Right ventricle myocardium superior (tissue), 1 donor: ENCODE measurements around the gene C11orf71. TPM values are rescaled to one million over a fixed set of nuclear protein-coding genes. Genes with fewer than 3 reads are reported as not detected.

Experiments used
- ATAC-seq: fragments of 200-7000 bp; cut with Tn5 transposase; one replicate; pipeline ENCODE4 v1.9.1; 2020; ENCODE audit warnings: mild to moderate bottlenecking; ENCODE audit not compliant: poor library complexity
- DNase-seq: peaks from one replicate; pipeline ENCODE4 v3.0.0-alpha.2; 2020
- intact Hi-C: fragments of 100-400 bp; cut with DNase I; formaldehyde crosslinking; loops from one replicate; pipeline ENCODE4 v1.11.2; 2022
- total RNA-seq: library from RNA; stranded (reverse); fragmentation: NEBNext Ultra II Directional; extraction: Animal tissue kit (Norgen Biotek cat#: 25700); gene quantifications from one replicate; pipeline ENCODE4 v1.2.1, GENCODE V29; 2021
- donor health status: DM: no; HTN: yes; CAD: no; lungs with severe emphysema.

C11orf71 gene
- total RNA-seq, 1 donor from 2014 or later, result 8.9 TPM

DNA sequence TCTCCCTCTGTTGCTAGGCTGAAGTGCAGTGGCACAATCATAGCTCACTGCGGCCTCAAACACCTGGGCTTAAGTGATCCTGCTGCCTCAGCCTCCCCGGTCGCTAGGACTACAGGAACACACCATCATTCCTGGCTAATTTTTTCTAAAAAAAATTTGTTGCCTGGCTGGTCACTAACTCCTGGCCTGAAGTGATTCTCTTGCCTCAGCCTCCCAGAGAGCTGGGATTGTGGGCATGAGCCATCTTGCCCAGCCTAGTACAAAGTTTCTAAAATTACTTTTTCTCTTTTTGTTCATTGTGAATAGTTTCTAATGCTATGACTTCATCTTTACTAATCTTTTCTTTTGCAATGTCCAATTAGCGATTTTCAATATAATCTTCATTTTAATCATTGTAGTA, 12.6 kb upstream of the C11orf71 start:
- ATAC-seq (no peak), DNase-seq (no peak)
- intact Hi-C loops, result no loop called here

GRCh38 chr11:114401311-114401710, 1.0 kb upstream of the C11orf71 start:
- ATAC-seq, result no peak
- no peak for DNase-seq
- intact Hi-C loops, result no loop called here

GRCh38 chr11:114400915-114401223, 558 bp upstream of the C11orf71 start:
- DNase-seq (no peak), ATAC-seq (no peak)
- intact Hi-C loops, result no loop called here

GRCh38 chr11:114399490-114400215, 658 bp downstream of the C11orf71 start:
- peak; percentile 69 for ATAC-seq
- intact Hi-C loops, result loop anchor here (10.0 kb wide), 1 partner anchor 115 kb away; no protein-coding TSS in a partner anchor
- DNase-seq, result peak; percentile 81

- DNase-seq (no peak), ATAC-seq (no peak)
- intact Hi-C loops, result loop anchor here (10.0 kb wide), 1 partner anchor 114 kb away; no protein-coding TSS in a partner anchor
Measured at GRCh38 chr11:114398303-114398920, 1.9 kb downstream of the C11orf71 start.

DNA sequence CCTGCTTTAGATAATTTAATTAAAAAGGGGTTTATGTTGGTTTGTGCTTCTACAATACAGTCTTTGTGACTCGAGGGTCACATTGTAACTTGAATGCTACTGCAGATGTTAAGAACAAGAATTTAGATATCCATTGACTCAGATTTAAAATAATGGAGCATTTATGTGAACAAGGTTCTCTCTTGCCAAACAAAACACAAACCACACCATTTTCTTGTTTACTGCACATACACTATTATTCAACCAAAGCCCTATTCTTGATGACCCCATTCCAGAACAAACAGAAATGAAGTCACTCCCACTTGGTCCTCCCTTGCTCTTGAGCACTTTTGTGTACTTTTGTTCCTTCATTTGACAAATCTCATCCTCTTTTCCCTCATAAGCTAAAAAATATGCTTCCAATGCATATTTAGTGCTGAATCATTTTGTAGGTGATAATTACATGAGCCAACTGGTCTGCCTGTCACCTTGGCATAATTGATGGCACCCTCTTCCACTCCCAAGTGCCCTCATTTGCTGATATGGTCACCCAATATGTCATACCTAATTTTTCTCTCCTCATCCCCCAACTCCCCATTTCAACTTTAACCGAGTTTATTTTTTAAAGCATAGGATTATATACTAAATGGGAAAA, 2.8 kb downstream of the C11orf71 start:
- DNase-seq, result no peak
- intact Hi-C loops, result loop anchor here (10.0 kb wide), 1 partner anchor 113 kb away; no protein-coding TSS in a partner anchor
- ATAC-seq, result no peak

DNA sequence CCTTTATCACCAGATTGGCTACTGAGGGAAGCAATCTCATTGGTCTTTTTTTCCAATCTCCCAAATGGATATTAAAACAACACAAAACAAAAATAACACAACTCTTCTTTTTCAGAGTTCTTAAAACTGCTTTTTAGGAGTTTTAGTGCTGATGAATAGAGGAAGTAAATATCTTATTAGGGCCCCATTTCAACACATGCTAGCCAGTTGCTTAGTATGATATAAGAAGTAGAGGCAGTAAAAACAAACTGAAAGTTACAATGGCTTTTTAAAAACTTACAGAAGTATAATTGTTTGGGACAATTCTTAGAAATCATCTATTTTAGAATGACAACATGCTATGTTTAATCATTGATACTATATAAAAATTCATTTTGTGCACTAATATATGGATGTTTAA, 3.4 kb downstream of the C11orf71 start:
- no peak for ATAC-seq
- no peak for DNase-seq
- intact Hi-C loops, result loop anchor here (10.0 kb wide), 1 partner anchor 112 kb away; no protein-coding TSS in a partner anchor

DNA sequence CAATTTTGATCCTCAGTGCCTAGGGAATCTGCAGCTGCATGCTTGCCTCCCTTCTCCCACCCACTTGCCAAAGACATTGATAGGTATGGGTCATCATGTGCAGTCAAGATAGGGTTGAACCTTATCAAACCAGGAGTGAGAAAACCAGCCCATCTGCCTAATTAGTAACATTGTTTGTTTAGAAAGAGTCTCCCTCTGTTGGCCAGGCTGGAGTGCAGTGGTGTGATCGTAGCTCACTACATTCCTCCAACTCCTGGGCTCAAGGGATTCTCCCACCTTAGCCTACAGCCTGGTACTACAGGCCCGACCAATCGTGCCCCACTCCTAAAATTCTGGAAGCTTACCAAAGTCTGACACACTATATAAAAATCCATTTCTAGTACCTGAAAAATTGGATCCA, 4.6 kb downstream of the C11orf71 start:
- DNase-seq, result no peak
- no peak for ATAC-seq
- intact Hi-C loops, result loop anchor here (10.0 kb wide), 1 partner anchor 111 kb away; no protein-coding TSS in a partner anchor

DNA sequence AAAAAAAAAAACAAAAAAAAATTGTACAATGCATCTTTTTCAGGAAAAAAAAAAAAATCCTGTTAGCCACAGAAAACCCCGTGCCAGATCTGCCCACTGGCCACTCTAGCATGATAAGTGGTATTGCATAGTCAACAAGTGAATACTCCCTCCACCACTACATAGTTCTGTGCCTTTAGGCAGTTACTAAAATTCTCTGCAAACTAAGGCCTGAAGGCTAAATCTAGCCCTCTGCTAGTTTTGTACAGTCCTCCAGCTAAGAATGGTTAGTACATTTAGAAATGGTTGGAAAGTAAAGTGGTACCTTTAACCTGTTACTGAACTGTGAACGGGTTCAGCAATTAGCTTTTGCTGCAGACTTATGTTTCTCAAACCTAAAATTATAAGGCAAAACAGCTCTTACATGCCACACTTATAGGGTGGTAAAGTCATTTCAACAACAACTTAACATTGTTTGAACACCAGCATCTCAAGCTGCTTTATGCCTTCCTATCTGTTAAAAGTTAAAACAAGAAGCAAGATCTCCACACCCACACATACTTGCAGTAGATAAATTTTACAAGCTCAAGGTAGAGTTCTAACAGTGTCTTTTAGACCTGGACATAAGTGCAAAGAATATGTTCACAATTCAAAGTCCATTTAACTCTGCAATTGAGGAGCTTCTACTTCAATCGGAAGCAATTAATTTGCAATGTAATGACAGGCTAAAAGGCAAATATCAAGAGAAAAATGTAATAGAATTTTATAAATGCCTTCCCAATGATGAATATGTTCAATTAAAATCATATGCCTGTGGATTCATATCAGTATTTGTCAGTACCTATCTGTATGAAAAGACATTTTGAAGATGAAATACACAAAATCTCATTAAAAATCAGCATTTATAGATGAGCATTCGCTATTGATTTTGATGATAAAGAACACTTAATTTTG, 7.3 kb downstream of the C11orf71 start:
- no peak for DNase-seq
- intact Hi-C loops, result loop anchor here (10.0 kb wide), 1 partner anchor 108 kb away; no protein-coding TSS in a partner anchor
- no peak for ATAC-seq

DNA sequence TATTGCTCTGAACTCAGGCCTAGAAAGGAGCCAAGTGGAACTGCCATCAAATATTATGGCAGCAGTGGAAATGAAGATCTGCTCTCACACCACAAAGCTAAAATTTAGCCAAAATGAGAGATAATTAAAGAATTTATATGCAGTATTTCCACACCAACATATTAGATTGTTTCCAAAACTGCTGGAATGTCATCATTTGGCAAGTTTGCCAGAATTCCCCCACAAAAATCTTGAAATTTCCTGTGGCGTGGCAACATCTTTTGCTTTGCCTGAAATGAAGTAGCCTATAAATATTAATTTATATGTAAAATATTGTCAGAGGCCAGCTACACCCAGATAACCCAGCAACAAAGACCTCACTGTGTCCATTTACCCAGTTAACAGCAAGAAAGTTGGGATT, 13.8 kb downstream of the C11orf71 start:
- intact Hi-C loops, result no loop called here
- DNase-seq (no peak), ATAC-seq (no peak)

DNA sequence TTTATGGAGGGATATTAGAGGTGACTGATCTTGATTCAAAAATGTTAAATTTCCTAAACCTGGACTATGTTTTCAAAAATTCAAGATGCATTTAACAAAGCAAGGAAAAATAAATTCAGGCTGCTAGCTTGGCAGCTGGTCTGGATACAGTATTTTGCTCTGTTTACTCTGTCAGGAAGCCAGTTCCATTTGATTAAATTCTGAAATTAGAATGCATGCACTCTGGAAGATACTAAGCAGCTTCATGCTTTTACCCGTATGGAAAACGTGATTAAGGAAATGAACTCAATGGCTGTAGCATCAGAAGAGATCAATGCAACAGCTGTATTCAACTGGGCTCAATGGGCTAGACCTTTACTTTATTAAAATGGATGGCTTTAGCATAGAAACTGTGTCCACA, 14.2 kb downstream of the C11orf71 start:
- intact Hi-C loops, result no loop called here
- no peak for ATAC-seq
- no peak for DNase-seq

- ATAC-seq (no peak), DNase-seq (no peak)
- intact Hi-C loops, result no loop called here
Measured at GRCh38 chr11:114384487-114384886, 15.8 kb downstream of the C11orf71 start.

DNA sequence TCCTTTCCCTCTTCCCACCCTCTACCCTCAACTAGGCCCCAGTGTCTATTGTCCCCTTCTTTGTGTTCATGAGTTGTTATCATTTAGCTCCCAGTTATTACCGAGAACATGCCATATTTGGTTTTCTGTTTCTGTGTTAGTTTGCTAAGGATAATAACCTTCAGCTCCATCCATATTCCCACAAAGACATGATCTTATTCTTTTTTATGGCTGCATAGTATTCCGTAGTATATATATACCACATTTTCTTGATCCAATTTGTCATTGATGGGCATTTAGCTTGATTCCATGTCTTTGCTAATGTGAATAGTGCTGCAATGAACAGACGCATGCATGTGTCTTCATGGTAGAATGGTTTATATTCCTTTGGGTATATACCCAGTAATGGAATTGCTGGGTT, 17.8 kb downstream of the C11orf71 start:
- intact Hi-C loops, result no loop called here
- no peak for DNase-seq
- no peak for ATAC-seq

DNA sequence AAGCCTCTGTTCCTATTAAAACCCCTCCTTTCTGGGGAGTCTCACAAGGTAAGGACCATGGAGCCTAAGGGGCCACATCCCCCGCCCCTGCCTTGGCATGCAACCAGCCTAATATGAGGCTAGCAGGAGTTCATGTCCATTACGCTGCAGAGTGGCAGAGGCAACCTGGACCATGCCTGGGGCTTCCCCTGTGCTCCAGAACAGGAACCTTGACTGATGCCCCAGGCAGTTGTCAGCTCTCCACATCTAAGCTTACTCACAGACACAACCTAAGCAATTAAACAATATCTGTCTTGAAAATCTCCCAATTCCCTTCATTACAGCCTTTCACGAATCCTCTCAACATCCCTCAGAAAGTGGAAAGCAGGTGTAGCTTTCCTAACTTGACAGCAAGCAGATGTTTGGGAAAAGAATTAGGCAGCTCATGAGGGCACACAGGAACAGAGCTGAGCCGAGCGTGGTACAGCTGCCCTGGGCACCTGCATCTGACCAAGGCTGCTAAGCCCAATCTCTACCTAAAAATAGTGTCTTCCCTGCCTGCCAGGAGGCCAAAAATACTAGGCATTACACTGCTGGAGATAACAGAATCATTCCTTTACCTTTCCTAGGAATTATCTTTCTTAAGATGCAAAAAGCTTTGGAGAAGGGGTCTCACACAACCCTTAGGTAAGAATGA, 20.8 kb downstream of the C11orf71 start:
- peak; percentile 62 for ATAC-seq
- intact Hi-C loops, result no loop called here
- no peak for DNase-seq

DNA sequence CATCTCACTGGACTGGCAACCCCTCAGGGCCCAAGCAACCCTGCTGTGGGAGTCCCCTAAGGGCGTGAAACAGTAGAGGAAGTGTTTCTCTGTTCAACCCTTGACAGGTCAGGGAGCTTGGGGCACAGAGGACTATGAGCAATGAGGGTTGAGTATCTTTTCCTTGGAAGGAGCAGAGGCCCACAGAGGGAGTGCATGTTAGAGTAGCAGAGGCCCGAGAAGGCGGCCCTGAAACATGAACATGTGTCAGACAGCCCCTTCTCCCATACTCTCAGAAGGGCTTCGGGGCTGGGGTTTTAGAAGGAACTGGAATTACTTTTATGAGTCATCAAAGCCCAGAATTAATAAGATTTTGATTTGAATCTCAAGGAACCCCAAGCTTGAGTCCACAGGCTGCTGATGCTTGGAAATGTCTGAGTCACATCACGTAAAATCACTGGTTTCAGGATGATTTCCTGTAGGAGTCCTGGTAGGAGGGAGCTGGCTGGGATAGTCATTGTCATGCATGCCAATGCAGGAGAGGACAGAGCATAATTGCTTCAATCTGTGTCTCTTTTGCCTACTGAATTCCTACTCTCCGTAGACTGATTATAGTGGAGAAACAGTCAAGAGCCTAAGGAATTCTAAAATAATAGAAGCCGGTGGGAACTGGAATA, 22.6 kb downstream of the C11orf71 start:
- no peak for ATAC-seq
- DNase-seq, result no peak
- intact Hi-C loops, result no loop called here

DNA sequence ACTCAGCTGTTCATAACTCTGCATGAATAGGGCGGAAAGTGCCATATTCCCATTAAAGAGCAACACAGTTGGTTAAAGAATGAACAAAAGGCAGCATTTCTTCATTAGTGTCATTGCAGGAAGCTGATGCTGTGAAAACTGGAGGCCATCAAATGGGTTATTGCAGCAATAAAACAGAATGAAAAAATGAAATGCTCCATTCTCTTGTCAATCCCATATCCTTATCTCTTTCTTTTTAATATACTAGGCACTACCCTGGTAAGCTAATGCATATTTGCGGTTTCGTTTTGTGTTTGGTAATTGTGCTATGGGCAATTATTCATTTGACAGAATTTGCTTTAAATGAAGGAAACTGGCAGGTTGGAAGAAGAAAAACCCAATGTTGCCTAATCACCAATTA, 25.3 kb downstream of the C11orf71 start:
- intact Hi-C loops, result no loop called here

DNA sequence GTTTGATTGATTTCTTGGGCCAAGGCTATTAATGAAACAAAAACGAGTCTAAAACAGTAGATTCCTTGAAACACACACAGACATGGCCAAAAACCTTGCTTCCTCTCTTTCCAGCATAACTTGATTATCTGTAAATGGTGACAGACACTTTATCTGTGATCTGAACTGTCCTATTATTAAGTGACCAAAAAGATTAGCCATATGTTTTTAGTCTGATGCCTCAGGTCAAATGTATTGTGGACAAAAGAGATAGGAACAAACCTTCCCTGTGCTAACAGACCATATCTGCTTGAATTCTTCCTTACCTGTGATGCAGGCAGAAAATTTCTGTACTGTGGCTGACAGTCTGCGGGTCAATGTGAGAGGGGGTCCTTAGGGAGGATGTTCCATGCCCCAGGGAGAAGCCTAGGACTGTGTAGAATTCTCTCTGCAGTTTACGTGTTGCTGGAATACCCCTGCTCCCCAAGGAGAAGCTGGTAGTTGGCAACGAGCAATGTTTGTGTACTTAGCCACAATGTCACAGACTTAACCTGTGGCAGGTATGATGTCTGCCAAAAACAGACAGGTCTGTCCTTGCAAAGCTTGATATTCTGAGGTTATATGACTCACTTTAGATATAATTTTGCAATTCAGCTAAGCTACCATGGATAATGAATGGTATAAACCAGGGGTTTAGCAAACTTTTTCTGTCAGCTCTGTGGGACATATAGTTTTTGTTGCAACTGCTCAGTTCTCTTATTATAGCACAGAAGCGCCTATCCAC, 31.2 kb downstream of the C11orf71 start:
- DNase-seq, result no peak
- intact Hi-C loops, result no loop called here
- ATAC-seq, result no peak

More for the DNA sequence above, 25.3 kb downstream of the C11orf71 start:
- ATAC-seq (no peak), DNase-seq (no peak)
